ENCODE data around the gene PTH2. TPM values are rescaled to one million over a fixed set of nuclear protein-coding genes. Genes with fewer than 3 reads are reported as not detected.

PTH2 gene
- total RNA-seq, 1 experiment from 2014 or later: 0.96 TPM

- Histone ChIP-seq H3K23ac (ENCODE audit: insufficient read length, low read depth, low read length) (no peak overlapping the region), H2AK5ac (ENCODE audit: insufficient read length, low read length) (no peak overlapping the region), H4K20me1 (ENCODE audit: control insufficient read depth, insufficient read depth, insufficient read length) (no peaks in the 10 kb centered on the region), H2BK15ac (ENCODE audit: low read depth, low read length) (no peak overlapping the region), H3K4ac (ENCODE audit: low read depth, low read length) (no peak overlapping the region), H2BK120ac (ENCODE audit: low read depth, low read length, poor library complexity, severe bottlenecking) (no peak overlapping the region), H3K4me1 (ENCODE audit: insufficient read depth, low read length) (no peaks in the 10 kb centered on the region), H3K18ac (ENCODE audit: insufficient read length, low read depth, low read length) (no peak overlapping the region), H3K27me3 (ENCODE audit: insufficient read depth, low read length) (peaks cover 5% of the 10 kb centered on the region; the same call in 1 of the 2 replicates), H3K27ac (ENCODE audit: insufficient read length, low read depth, low read length) (no peak overlapping the region), H2AFZ (ENCODE audit: low read length) (no peak overlapping the region), H4K5ac (ENCODE audit: insufficient read length, low read depth, low read length) (no peak overlapping the region), H3K56ac (ENCODE audit: insufficient read length, low read depth, low read length) (no peak overlapping the region), H3K9ac (ENCODE audit: extremely low read depth, insufficient read length, low read length) (no peak overlapping the region), H3K79me2 (ENCODE audit: insufficient read depth, low read length) (no peaks in the 10 kb centered on the region), H3K4me2 (ENCODE audit: insufficient read depth, insufficient read length, low read length) (peak overlapping the region; percentile 70), H4K91ac (ENCODE audit: insufficient read length, low read depth, low read length) (no peak overlapping the region), H3K79me1 (ENCODE audit: insufficient read depth, low read depth, low read length, poor library complexity, severe bottlenecking) (no peaks in the 10 kb centered on the region), H3K14ac (ENCODE audit: insufficient read depth, low read length) (no peak overlapping the region; the same call in 1 of the 2 replicates), H4K8ac (replicated peaks; ENCODE audit: insufficient read length, low read depth, low read length) (no peak overlapping the region), H2BK12ac (ENCODE audit: insufficient read length, low read depth, low read length) (no peak overlapping the region), H3K23me2 (ENCODE audit: insufficient read length, low read depth, low read length, poor library complexity, severe bottlenecking) (peaks cover 17% of the 10 kb centered on the region), H2BK20ac (ENCODE audit: low read depth, low read length, poor library complexity, severe bottlenecking) (no peak overlapping the region), H3T11ph (ENCODE audit: low read length) (no peak overlapping the region), H3K9me3 (ENCODE audit: control insufficient read depth, low read depth, low read length) (no peaks in the 10 kb centered on the region), H2BK5ac (ENCODE audit: insufficient read length, low read length) (no peak overlapping the region)
- H3K27me3 Mint-ChIP-seq (ENCODE audit: low read depth): peaks cover 76% of the 10 kb centered on the region
- H3K27ac Mint-ChIP-seq: no peak overlapping the region
- TF ChIP-seq, protein P1, sequence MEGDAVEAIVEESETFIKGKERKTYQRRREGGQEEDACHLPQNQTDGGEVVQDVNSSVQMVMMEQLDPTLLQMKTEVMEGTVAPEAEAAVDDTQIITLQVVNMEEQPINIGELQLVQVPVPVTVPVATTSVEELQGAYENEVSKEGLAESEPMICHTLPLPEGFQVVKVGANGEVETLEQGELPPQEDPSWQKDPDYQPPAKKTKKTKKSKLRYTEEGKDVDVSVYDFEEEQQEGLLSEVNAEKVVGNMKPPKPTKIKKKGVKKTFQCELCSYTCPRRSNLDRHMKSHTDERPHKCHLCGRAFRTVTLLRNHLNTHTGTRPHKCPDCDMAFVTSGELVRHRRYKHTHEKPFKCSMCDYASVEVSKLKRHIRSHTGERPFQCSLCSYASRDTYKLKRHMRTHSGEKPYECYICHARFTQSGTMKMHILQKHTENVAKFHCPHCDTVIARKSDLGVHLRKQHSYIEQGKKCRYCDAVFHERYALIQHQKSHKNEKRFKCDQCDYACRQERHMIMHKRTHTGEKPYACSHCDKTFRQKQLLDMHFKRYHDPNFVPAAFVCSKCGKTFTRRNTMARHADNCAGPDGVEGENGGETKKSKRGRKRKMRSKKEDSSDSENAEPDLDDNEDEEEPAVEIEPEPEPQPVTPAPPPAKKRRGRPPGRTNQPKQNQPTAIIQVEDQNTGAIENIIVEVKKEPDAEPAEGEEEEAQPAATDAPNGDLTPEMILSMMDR (conservative IDR thresholded peaks at IDR 0.05): no peak
- no CpG with 5 or more reads among the region's 63 CpGs for WGBS (ENCODE audit: extremely low coverage, insufficient read length, low lambda C conversion rate)
- peaks cover 4 to 8% of the 10 kb centered on the region in 2 experiments; a peak in 3 of 5 replicates for H3K9me3 Mint-ChIP-seq
- peaks cover 32 to 75% of the 10 kb centered on the region in 2 experiments for H3K4me1 Mint-ChIP-seq
- peaks cover 3 to 15% (median 6%) of the 10 kb centered on the region in 3 experiments for H3K36me3 Mint-ChIP-seq (ENCODE audit: insufficient read depth in 1 of 3, low read depth in 3 of 3)
- peak; percentile 95 for DNase-seq
- H3K4me3 Mint-ChIP-seq: peak overlapping the region; percentile 63 to 78
Observed at GRCh38 chr19:49432141-49433073, 9.2 kb upstream of the PTH2 start.
